K562 (cell line): ENCODE measurements around the gene POU4F3. TPM values are rescaled to one million over a fixed set of nuclear protein-coding genes. Genes with fewer than 3 reads are reported as not detected.

Experiments
- DNMT1 ChIP-seq: fragments of 450-650 bp; IDR thresholded peaks from 2 replicates; pipeline ENCODE4 v1.6.1; 2016; ENCODE audit warnings: antibody characterized with exemption, mild to moderate bottlenecking
- MCM7 ChIP-seq, 2 experiments: fragments of 450-650 bp; IDR thresholded peaks; 2 replicates each; pipeline ENCODE4 v1.6.1; 2016 to 2018
- NFRKB ChIP-seq: fragments of 450-650 bp; IDR thresholded peaks from 2 replicates; pipeline ENCODE4 v1.6.1; 2016; ENCODE audit warnings: low read depth
- SIX5 ChIP-seq, 2 experiments: IDR thresholded peaks; 2 replicates each; pipeline ENCODE4 v1.6.1; 2011; ENCODE audit warnings: low read length in 2 of 2, borderline replicate concordance in 1 of 2, low read depth in 1 of 2, mild to moderate bottlenecking in 1 of 2, moderate library complexity in 1 of 2; ENCODE audit not compliant: insufficient read depth in 1 of 2
- ZKSCAN3 ChIP-seq: fragments of 250-450 bp; sonication (Bioruptor Pico); IDR thresholded peaks from 2 replicates; pipeline ENCODE4 v1.4.0; 2020
- ZNF311 ChIP-seq: fragments of 250-450 bp; sonication (Bioruptor Pico); IDR thresholded peaks from 2 replicates; pipeline ENCODE4 v1.4.0; 2020; ENCODE audit warnings: mild to moderate bottlenecking, moderate library complexity
- ZNF511 ChIP-seq: sonication (generic); formaldehyde crosslinking; IDR thresholded peaks from 2 replicates; pipeline ENCODE4 v1.8.0; 2022; ENCODE audit warnings: mild to moderate bottlenecking, missing genetic modification reagents
- polyA plus RNA-seq, 8 experiments: library from polyadenylated mRNA; depleted of rRNA in 4 of 8; stranded (reverse) in 5 of 8; unstranded in 3 of 8; fragments of >200 nt; fragmentation: Nextera tagmentation in 2 of 8; fragmentation: Illumina TruSeq in 1 of 8; extraction: Ambion mirVana in 2 of 8; extraction: Trizol in 1 of 8; gene quantifications; 2 replicates each; pipeline versions ENCODE4 v1.2.1 to v1.2.3, GENCODE V29; 2011 to 2014; ENCODE audit warnings: inconsistent platforms in 1 of 8, missing spikeins in 1 of 8
- total RNA-seq, 7 experiments: library from RNA; depleted of rRNA in 6 of 7; stranded (reverse); fragments of >200 nt in 6 of 7; fragmentation: Illumina TruSeq in 2 of 7; extraction: Trizol in 2 of 7; gene quantifications; 2 replicates each; pipeline versions ENCODE4 v1.2.1 to v1.2.3, GENCODE V29; 2011 to 2021; ENCODE audit warnings: low replicate concordance in 1 of 7
- TF ChIP-seq, protein P1 (sequence below): fragments of 200-600 bp; sonication (generic); IDR thresholded peaks from one replicate; pipeline ENCODE4 v1.6.1; 2012; ENCODE audit warnings: mild to moderate bottlenecking, low read depth, low read length, inconsistent platforms

Gene POU4F3
- total and polyA plus RNA-seq, 9 of the 15 experiments (the other 6 are each of a cell fraction or from before 2014, with no cell fraction given): 0.04 to 0.13 (median 0.07) TPM; not detected in 6

- TF ChIP-seq, protein P1, sequence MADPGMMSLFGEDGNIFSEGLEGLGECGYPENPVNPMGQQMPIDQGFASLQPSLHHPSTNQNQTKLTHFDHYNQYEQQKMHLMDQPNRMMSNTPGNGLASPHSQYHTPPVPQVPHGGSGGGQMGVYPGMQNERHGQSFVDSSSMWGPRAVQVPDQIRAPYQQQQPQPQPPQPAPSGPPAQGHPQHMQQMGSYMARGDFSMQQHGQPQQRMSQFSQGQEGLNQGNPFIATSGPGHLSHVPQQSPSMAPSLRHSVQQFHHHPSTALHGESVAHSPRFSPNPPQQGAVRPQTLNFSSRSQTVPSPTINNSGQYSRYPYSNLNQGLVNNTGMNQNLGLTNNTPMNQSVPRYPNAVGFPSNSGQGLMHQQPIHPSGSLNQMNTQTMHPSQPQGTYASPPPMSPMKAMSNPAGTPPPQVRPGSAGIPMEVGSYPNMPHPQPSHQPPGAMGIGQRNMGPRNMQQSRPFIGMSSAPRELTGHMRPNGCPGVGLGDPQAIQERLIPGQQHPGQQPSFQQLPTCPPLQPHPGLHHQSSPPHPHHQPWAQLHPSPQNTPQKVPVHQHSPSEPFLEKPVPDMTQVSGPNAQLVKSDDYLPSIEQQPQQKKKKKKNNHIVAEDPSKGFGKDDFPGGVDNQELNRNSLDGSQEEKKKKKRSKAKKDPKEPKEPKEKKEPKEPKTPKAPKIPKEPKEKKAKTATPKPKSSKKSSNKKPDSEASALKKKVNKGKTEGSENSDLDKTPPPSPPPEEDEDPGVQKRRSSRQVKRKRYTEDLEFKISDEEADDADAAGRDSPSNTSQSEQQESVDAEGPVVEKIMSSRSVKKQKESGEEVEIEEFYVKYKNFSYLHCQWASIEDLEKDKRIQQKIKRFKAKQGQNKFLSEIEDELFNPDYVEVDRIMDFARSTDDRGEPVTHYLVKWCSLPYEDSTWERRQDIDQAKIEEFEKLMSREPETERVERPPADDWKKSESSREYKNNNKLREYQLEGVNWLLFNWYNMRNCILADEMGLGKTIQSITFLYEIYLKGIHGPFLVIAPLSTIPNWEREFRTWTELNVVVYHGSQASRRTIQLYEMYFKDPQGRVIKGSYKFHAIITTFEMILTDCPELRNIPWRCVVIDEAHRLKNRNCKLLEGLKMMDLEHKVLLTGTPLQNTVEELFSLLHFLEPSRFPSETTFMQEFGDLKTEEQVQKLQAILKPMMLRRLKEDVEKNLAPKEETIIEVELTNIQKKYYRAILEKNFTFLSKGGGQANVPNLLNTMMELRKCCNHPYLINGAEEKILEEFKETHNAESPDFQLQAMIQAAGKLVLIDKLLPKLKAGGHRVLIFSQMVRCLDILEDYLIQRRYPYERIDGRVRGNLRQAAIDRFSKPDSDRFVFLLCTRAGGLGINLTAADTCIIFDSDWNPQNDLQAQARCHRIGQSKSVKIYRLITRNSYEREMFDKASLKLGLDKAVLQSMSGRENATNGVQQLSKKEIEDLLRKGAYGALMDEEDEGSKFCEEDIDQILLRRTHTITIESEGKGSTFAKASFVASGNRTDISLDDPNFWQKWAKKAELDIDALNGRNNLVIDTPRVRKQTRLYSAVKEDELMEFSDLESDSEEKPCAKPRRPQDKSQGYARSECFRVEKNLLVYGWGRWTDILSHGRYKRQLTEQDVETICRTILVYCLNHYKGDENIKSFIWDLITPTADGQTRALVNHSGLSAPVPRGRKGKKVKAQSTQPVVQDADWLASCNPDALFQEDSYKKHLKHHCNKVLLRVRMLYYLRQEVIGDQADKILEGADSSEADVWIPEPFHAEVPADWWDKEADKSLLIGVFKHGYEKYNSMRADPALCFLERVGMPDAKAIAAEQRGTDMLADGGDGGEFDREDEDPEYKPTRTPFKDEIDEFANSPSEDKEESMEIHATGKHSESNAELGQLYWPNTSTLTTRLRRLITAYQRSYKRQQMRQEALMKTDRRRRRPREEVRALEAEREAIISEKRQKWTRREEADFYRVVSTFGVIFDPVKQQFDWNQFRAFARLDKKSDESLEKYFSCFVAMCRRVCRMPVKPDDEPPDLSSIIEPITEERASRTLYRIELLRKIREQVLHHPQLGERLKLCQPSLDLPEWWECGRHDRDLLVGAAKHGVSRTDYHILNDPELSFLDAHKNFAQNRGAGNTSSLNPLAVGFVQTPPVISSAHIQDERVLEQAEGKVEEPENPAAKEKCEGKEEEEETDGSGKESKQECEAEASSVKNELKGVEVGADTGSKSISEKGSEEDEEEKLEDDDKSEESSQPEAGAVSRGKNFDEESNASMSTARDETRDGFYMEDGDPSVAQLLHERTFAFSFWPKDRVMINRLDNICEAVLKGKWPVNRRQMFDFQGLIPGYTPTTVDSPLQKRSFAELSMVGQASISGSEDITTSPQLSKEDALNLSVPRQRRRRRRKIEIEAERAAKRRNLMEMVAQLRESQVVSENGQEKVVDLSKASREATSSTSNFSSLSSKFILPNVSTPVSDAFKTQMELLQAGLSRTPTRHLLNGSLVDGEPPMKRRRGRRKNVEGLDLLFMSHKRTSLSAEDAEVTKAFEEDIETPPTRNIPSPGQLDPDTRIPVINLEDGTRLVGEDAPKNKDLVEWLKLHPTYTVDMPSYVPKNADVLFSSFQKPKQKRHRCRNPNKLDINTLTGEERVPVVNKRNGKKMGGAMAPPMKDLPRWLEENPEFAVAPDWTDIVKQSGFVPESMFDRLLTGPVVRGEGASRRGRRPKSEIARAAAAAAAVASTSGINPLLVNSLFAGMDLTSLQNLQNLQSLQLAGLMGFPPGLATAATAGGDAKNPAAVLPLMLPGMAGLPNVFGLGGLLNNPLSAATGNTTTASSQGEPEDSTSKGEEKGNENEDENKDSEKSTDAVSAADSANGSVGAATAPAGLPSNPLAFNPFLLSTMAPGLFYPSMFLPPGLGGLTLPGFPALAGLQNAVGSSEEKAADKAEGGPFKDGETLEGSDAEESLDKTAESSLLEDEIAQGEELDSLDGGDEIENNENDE: no peak
- no peak for TF ChIP-seq ZKSCAN3 (CRISPR knock-in tag)
- TF ChIP-seq ZNF511 (CRISPR knock-in tag): no peak
- TF ChIP-seq DNMT1: no peak
- no peak for TF ChIP-seq SIX5 (IDR thresholded peaks at IDR 0.05; ENCODE audit: borderline replicate concordance in 1 of 2, insufficient read depth in 1 of 2, low read depth in 1 of 2, low read length in 2 of 2)
- no peak for TF ChIP-seq ZNF311 (CRISPR knock-in tag)
- no peak for TF ChIP-seq MCM7 (IDR thresholded peaks at IDR 0.05)
- no peak for TF ChIP-seq NFRKB
These were observed 31.1 kb downstream of the POU4F3 start (continued) for GRCh38 chr5:146369691-146370090.
